ENCODE data around the gene DTX3. TPM values are rescaled to one million over a fixed set of nuclear protein-coding genes. Genes with fewer than 3 reads are reported as not detected.
A peak's percentile ranks its signal among the peaks of the same experiment; 100 is the strongest.
"Not testable (repeated sequence)": the region's sequence is repeated elsewhere in the genome, so short reads cannot be mapped to it uniquely, and the experiment has no call there.

Gene DTX3
- total and polyA plus RNA-seq, 2 experiments from 2014 or later, result 22.8 to 46.6 TPM

- TF ChIP-seq, protein P1, sequence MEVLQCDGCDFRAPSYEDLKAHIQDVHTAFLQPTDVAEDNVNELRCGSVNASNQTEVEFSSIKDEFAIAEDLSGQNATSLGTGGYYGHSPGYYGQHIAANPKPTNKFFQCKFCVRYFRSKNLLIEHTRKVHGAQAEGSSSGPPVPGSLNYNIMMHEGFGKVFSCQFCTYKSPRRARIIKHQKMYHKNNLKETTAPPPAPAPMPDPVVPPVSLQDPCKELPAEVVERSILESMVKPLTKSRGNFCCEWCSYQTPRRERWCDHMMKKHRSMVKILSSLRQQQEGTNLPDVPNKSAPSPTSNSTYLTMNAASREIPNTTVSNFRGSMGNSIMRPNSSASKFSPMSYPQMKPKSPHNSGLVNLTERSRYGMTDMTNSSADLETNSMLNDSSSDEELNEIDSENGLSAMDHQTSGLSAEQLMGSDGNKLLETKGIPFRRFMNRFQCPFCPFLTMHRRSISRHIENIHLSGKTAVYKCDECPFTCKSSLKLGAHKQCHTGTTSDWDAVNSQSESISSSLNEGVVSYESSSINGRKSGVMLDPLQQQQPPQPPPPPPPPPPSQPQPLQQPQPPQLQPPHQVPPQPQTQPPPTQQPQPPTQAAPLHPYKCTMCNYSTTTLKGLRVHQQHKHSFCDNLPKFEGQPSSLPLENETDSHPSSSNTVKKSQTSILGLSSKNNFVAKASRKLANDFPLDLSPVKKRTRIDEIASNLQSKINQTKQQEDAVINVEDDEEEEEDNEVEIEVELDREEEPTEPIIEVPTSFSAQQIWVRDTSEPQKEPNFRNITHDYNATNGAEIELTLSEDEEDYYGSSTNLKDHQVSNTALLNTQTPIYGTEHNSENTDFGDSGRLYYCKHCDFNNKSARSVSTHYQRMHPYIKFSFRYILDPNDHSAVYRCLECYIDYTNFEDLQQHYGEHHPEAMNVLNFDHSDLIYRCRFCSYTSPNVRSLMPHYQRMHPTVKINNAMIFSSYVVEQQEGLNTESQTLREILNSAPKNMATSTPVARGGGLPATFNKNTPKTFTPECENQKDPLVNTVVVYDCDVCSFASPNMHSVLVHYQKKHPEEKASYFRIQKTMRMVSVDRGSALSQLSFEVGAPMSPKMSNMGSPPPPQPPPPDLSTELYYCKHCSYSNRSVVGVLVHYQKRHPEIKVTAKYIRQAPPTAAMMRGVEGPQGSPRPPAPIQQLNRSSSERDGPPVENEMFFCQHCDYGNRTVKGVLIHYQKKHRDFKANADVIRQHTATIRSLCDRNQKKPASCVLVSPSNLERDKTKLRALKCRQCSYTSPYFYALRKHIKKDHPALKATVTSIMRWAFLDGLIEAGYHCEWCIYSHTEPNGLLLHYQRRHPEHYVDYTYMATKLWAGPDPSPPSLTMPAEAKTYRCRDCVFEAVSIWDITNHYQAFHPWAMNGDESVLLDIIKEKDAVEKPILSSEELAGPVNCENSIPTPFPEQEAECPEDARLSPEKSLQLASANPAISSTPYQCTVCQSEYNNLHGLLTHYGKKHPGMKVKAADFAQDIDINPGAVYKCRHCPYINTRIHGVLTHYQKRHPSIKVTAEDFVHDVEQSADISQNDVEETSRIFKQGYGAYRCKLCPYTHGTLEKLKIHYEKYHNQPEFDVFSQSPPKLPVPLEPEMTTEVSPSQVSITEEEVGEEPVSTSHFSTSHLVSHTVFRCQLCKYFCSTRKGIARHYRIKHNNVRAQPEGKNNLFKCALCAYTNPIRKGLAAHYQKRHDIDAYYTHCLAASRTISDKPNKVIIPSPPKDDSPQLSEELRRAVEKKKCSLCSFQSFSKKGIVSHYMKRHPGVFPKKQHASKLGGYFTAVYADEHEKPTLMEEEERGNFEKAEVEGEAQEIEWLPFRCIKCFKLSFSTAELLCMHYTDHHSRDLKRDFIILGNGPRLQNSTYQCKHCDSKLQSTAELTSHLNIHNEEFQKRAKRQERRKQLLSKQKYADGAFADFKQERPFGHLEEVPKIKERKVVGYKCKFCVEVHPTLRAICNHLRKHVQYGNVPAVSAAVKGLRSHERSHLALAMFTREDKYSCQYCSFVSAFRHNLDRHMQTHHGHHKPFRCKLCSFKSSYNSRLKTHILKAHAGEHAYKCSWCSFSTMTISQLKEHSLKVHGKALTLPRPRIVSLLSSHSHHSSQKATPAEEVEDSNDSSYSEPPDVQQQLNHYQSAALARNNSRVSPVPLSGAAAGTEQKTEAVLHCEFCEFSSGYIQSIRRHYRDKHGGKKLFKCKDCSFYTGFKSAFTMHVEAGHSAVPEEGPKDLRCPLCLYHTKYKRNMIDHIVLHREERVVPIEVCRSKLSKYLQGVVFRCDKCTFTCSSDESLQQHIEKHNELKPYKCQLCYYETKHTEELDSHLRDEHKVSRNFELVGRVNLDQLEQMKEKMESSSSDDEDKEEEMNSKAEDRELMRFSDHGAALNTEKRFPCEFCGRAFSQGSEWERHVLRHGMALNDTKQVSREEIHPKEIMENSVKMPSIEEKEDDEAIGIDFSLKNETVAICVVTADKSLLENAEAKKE (CRISPR knock-in tag; IDR thresholded peaks at IDR 0.05), result no peak
- TF ChIP-seq ZNF331 (CRISPR knock-in tag; IDR thresholded peaks at IDR 0.05; ENCODE audit: low read depth) (no peak), EZH2phosphoT487 (IDR thresholded peaks at IDR 0.05; ENCODE audit: unreplicated experiment) (peak; percentile 44), STAT1 (IDR thresholded peaks at IDR 0.05; ENCODE audit: unreplicated experiment) (no peak), POLR2AphosphoS5 (IDR thresholded peaks at IDR 0.05; ENCODE audit: low read depth) (no peak), EZH2 (IDR thresholded peaks at IDR 0.05; ENCODE audit: low read depth, unreplicated experiment) (peak; percentile 51), NANOG (IDR thresholded peaks at IDR 0.05; ENCODE audit: borderline replicate concordance) (no peak)
- TF ChIP-seq, protein P2, sequence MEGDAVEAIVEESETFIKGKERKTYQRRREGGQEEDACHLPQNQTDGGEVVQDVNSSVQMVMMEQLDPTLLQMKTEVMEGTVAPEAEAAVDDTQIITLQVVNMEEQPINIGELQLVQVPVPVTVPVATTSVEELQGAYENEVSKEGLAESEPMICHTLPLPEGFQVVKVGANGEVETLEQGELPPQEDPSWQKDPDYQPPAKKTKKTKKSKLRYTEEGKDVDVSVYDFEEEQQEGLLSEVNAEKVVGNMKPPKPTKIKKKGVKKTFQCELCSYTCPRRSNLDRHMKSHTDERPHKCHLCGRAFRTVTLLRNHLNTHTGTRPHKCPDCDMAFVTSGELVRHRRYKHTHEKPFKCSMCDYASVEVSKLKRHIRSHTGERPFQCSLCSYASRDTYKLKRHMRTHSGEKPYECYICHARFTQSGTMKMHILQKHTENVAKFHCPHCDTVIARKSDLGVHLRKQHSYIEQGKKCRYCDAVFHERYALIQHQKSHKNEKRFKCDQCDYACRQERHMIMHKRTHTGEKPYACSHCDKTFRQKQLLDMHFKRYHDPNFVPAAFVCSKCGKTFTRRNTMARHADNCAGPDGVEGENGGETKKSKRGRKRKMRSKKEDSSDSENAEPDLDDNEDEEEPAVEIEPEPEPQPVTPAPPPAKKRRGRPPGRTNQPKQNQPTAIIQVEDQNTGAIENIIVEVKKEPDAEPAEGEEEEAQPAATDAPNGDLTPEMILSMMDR (conservative IDR thresholded peaks at IDR 0.05; ENCODE audit: low read depth in 2 of 2), result peak; percentile 59 to 80
- TF ChIP-seq, protein P3, sequence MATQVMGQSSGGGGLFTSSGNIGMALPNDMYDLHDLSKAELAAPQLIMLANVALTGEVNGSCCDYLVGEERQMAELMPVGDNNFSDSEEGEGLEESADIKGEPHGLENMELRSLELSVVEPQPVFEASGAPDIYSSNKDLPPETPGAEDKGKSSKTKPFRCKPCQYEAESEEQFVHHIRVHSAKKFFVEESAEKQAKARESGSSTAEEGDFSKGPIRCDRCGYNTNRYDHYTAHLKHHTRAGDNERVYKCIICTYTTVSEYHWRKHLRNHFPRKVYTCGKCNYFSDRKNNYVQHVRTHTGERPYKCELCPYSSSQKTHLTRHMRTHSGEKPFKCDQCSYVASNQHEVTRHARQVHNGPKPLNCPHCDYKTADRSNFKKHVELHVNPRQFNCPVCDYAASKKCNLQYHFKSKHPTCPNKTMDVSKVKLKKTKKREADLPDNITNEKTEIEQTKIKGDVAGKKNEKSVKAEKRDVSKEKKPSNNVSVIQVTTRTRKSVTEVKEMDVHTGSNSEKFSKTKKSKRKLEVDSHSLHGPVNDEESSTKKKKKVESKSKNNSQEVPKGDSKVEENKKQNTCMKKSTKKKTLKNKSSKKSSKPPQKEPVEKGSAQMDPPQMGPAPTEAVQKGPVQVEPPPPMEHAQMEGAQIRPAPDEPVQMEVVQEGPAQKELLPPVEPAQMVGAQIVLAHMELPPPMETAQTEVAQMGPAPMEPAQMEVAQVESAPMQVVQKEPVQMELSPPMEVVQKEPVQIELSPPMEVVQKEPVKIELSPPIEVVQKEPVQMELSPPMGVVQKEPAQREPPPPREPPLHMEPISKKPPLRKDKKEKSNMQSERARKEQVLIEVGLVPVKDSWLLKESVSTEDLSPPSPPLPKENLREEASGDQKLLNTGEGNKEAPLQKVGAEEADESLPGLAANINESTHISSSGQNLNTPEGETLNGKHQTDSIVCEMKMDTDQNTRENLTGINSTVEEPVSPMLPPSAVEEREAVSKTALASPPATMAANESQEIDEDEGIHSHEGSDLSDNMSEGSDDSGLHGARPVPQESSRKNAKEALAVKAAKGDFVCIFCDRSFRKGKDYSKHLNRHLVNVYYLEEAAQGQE (IDR thresholded peaks at IDR 0.05; ENCODE audit: unreplicated experiment), result no peak
Observed at GRCh38 chr12:57632958-57633840, 28.6 kb downstream of the DTX3 start, which contains the start of gene B4GALNT1 (continued).

GRCh38 chr12:57636731-57637130, 32.1 kb downstream of the DTX3 start:
- H3K4me3 Mint-ChIP-seq; H3K4me2 ChIP-seq; H3K36me3 Mint-ChIP-seq (ENCODE audit: low read depth); H3K27ac ChIP-seq (ENCODE audit: low read depth); H3K27ac Mint-ChIP-seq; DNase-seq (ENCODE audit: low spot score); H3K4me3 ChIP-seq; H3K9me3 Mint-ChIP-seq; H3F3A ChIP-seq (replicated peaks; ENCODE audit: low read depth); H4K20me1 ChIP-seq (replicated peaks; ENCODE audit: insufficient read depth); H3K79me2 ChIP-seq (replicated peaks; ENCODE audit: insufficient read depth); H3K36me3 ChIP-seq (ENCODE audit: insufficient read depth); H3K9me2 ChIP-seq (ENCODE audit: insufficient read depth); ATAC-seq; H2AFZ ChIP-seq: not testable (repeated sequence)
- Histone ChIP-seq H3K4me1 (ENCODE audit: insufficient read depth) (peaks cover 16% of the 10 kb centered on the region), H3K27me3 (ENCODE audit: insufficient read depth) (peaks cover 46% of the 10 kb centered on the region)
- peaks cover 28% of the 10 kb centered on the region for H3K27me3 Mint-ChIP-seq (ENCODE audit: insufficient read depth, low read depth, poor library complexity)
- peaks cover 10% of the 10 kb centered on the region for H3K4me1 Mint-ChIP-seq

Measured in GM23338 (cell line).